ENCODE measurements around the gene ABCC10.
"Not testable (repeated sequence)": the region's sequence is repeated elsewhere in the genome, so short reads cannot be mapped to it uniquely, and the experiment has no call there.

Gene ABCC10

GRCh38 chr6:43447604-43448003 lies 20.3 kb downstream of the ABCC10 start:
- DNase-seq (ENCODE audit: low read depth): no peak

- DNase-seq (ENCODE audit: low read depth): no peak
These were observed 21.6 kb downstream of the ABCC10 start for GRCh38 chr6:43448916-43449315.

GRCh38 chr6:43450699-43451131 lies 23.4 kb downstream of the ABCC10 start:
- no peak for DNase-seq (ENCODE audit: low read depth)

- DNase-seq (ENCODE audit: low read depth): no peak
These were observed 24.0 kb downstream of the ABCC10 start for GRCh38 chr6:43451348-43451747.

GRCh38 chr6:43451939-43452338 lies 24.6 kb downstream of the ABCC10 start:
- no peak for DNase-seq (ENCODE audit: low read depth)

- DNase-seq (ENCODE audit: low read depth): no peak
These were observed 25.6 kb downstream of the ABCC10 start for GRCh38 chr6:43452896-43453295.

- no peak for DNase-seq (ENCODE audit: low read depth)
These were observed 26.5 kb downstream of the ABCC10 start for GRCh38 chr6:43453831-43454230.

GRCh38 chr6:43454290-43454695 lies 27.0 kb downstream of the ABCC10 start:
- no peak for DNase-seq (ENCODE audit: low read depth)

- DNase-seq (ENCODE audit: low read depth): peak; percentile 81
These were observed 27.6 kb downstream of the ABCC10 start for GRCh38 chr6:43454696-43455530.

GRCh38 chr6:43455531-43456428 lies 28.4 kb downstream of the ABCC10 start, which contains the start of gene DLK2:
TSS of gene DLK2 (minus strand) at chr6:43455548. CDS start at chr6:43454825, 723 bp downstream.
- peak; percentile 30 for DNase-seq (ENCODE audit: low read depth)

- DNase-seq (ENCODE audit: low read depth): no peak
These were observed 30.3 kb downstream of the ABCC10 start for GRCh38 chr6:43457643-43458042.

GRCh38 chr6:43458154-43458553 lies 30.8 kb downstream of the ABCC10 start:
- not testable (repeated sequence) for DNase-seq (ENCODE audit: low read depth)

GRCh38 chr6:43459535-43459934 lies 32.2 kb downstream of the ABCC10 start:
- no peak for DNase-seq (ENCODE audit: low read depth)

GRCh38 chr6:43460032-43460431 lies 32.7 kb downstream of the ABCC10 start:
- no peak for DNase-seq (ENCODE audit: low read depth)

GRCh38 chr6:43461936-43462335 lies 34.6 kb downstream of the ABCC10 start:
- DNase-seq (ENCODE audit: low read depth): no peak

GRCh38 chr6:43464337-43464736 lies 37.0 kb downstream of the ABCC10 start:
- no peak for DNase-seq (ENCODE audit: low read depth)

GRCh38 chr6:43465948-43466347 lies 38.6 kb downstream of the ABCC10 start:
- no peak for DNase-seq (ENCODE audit: low read depth)

- not testable (repeated sequence) for DNase-seq (ENCODE audit: low read depth)
These were observed 39.9 kb downstream of the ABCC10 start for GRCh38 chr6:43467265-43467664.

- no peak for DNase-seq (ENCODE audit: low read depth)
These were observed 40.4 kb downstream of the ABCC10 start for GRCh38 chr6:43467752-43468151.

GRCh38 chr6:43468240-43468639 lies 40.9 kb downstream of the ABCC10 start:
- DNase-seq (ENCODE audit: low read depth): no peak

- DNase-seq (ENCODE audit: low read depth): no peak
These were observed 41.7 kb downstream of the ABCC10 start for GRCh38 chr6:43468748-43469681.

GRCh38 chr6:43469947-43470346 lies 42.6 kb downstream of the ABCC10 start:
- DNase-seq (ENCODE audit: low read depth): no peak
